ENCODE data around the gene CCDC175.

CCDC175 gene

DNA sequence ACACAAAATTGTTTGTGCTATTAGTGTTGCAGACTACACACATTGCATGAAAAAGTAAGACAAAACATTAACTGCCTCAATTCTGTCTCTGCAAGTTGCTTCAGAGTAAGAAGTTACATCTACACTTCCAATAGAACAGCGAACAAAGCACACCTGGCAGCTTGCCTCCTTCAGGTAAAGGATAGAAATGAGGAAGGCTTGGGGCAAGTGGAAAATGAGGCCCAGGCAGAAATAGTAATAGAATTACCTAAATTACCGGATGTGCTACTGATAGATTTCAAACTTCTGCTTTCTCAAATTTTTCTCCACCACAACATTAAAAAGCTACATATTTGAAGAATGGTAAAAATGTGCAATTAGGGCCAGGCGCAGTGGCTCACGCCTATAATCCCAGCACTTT lies 37.7 kb downstream of the CCDC175 start:
- TF ChIP-seq, protein P1, sequence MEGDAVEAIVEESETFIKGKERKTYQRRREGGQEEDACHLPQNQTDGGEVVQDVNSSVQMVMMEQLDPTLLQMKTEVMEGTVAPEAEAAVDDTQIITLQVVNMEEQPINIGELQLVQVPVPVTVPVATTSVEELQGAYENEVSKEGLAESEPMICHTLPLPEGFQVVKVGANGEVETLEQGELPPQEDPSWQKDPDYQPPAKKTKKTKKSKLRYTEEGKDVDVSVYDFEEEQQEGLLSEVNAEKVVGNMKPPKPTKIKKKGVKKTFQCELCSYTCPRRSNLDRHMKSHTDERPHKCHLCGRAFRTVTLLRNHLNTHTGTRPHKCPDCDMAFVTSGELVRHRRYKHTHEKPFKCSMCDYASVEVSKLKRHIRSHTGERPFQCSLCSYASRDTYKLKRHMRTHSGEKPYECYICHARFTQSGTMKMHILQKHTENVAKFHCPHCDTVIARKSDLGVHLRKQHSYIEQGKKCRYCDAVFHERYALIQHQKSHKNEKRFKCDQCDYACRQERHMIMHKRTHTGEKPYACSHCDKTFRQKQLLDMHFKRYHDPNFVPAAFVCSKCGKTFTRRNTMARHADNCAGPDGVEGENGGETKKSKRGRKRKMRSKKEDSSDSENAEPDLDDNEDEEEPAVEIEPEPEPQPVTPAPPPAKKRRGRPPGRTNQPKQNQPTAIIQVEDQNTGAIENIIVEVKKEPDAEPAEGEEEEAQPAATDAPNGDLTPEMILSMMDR (IDR thresholded peaks at IDR 0.05; ENCODE audit: insufficient read depth, low read length), result no peak
- TF ChIP-seq, protein P2, sequence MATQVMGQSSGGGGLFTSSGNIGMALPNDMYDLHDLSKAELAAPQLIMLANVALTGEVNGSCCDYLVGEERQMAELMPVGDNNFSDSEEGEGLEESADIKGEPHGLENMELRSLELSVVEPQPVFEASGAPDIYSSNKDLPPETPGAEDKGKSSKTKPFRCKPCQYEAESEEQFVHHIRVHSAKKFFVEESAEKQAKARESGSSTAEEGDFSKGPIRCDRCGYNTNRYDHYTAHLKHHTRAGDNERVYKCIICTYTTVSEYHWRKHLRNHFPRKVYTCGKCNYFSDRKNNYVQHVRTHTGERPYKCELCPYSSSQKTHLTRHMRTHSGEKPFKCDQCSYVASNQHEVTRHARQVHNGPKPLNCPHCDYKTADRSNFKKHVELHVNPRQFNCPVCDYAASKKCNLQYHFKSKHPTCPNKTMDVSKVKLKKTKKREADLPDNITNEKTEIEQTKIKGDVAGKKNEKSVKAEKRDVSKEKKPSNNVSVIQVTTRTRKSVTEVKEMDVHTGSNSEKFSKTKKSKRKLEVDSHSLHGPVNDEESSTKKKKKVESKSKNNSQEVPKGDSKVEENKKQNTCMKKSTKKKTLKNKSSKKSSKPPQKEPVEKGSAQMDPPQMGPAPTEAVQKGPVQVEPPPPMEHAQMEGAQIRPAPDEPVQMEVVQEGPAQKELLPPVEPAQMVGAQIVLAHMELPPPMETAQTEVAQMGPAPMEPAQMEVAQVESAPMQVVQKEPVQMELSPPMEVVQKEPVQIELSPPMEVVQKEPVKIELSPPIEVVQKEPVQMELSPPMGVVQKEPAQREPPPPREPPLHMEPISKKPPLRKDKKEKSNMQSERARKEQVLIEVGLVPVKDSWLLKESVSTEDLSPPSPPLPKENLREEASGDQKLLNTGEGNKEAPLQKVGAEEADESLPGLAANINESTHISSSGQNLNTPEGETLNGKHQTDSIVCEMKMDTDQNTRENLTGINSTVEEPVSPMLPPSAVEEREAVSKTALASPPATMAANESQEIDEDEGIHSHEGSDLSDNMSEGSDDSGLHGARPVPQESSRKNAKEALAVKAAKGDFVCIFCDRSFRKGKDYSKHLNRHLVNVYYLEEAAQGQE (IDR thresholded peaks at IDR 0.05; ENCODE audit: insufficient replicate concordance, low read depth), result no peak
- TF ChIP-seq SPI1 (IDR thresholded peaks at IDR 0.05; ENCODE audit: borderline replicate concordance, low read depth) (no peak), GABPA (IDR thresholded peaks at IDR 0.05; ENCODE audit: low read depth) (no peak), POLR2AphosphoS5 (IDR thresholded peaks at IDR 0.05; ENCODE audit: low read depth) (no peak)
- peak in 1 of 2 experiments; percentile 3 for DNase-seq (ENCODE audit: low read depth in 1 of 2, low spot score in 1 of 2)
- Histone ChIP-seq H3K4me3 (replicated peaks; ENCODE audit: insufficient read depth, low read length) (no peak overlapping the region), H3K27ac (replicated peaks) (no peak overlapping the region), H3K27me3 (ENCODE audit: insufficient read depth, poor library complexity, severe bottlenecking) (no peaks in the 10 kb centered on the region)

DNA sequence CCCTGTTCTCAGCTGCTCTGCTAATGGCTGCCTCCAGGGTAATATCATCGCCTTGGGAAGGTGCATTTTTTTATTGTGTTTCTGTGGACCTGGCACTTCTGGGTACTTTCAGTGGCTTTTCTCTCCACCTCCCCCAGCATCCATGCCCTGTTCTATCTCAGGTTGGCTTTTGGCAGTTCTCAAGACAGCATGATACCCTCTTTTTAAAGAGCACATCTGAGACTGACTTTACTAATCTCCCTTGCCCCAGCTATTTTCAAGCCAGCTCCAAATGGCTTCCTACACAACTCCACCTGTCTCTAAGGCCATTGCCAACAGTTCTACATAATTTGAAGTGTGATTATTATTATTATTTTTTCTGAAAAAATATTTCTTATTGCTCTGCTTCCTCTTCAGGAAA lies 39.1 kb downstream of the CCDC175 start:
- Histone ChIP-seq H3K4me3 (replicated peaks; ENCODE audit: insufficient read depth, low read length) (no peak overlapping the region), H3K27me3 (ENCODE audit: insufficient read depth, poor library complexity, severe bottlenecking) (no peaks in the 10 kb centered on the region), H3K27ac (replicated peaks) (no peak overlapping the region)
- TF ChIP-seq SPI1 (IDR thresholded peaks at IDR 0.05; ENCODE audit: borderline replicate concordance, low read depth) (no peak), POLR2AphosphoS5 (IDR thresholded peaks at IDR 0.05; ENCODE audit: low read depth) (no peak), GABPA (IDR thresholded peaks at IDR 0.05; ENCODE audit: low read depth) (no peak)
- TF ChIP-seq, protein P2 (IDR thresholded peaks at IDR 0.05; ENCODE audit: insufficient replicate concordance, low read depth), result no peak
- TF ChIP-seq, protein P1 (IDR thresholded peaks at IDR 0.05; ENCODE audit: insufficient read depth, low read length), result no peak
- no peak for DNase-seq (ENCODE audit: low read depth in 1 of 2, low spot score in 1 of 2)

DNA sequence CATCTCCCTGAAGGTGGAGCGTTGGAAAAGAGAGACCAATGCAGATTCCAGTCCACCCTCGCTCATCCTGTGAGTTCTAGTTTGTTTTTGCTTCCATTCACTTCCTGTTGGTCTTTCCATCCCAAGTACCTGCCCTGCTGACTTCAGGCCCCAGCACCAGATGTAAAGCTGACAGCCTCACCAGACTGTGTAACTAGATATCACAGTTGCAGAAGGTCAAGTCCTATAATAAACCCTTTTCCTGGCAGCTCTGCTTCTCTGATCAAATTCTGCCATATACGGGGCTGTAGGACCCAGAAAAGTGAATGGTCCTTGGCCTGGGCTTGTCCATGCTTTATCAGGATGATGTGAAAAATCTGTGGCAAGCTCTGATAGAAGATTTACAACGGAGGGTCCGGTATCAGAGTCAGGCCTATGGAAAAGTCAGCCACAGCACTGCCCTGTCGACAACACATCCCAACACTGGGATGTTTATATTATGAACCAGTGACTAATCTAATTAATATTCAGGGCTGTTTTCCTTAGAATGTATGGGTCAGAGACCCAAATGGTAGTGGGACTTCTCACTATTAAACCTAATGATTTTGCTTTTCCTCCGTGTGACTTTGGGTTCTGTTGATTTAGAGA lies 42.1 kb downstream of the CCDC175 start:
- H3K27ac ChIP-seq (replicated peaks), result no peak overlapping the region
- TF ChIP-seq, protein P2 (IDR thresholded peaks at IDR 0.05; ENCODE audit: insufficient replicate concordance, low read depth), result no peak
- no peak for TF ChIP-seq GABPA (IDR thresholded peaks at IDR 0.05; ENCODE audit: low read depth)
- no peak for TF ChIP-seq POLR2AphosphoS5 (IDR thresholded peaks at IDR 0.05; ENCODE audit: low read depth)
- TF ChIP-seq, protein P1 (IDR thresholded peaks at IDR 0.05; ENCODE audit: insufficient read depth, low read length), result no peak
- no peak for TF ChIP-seq SPI1 (IDR thresholded peaks at IDR 0.05; ENCODE audit: borderline replicate concordance, low read depth)
- H3K4me3 ChIP-seq (replicated peaks; ENCODE audit: insufficient read depth, low read length), result no peak overlapping the region
- no peaks in the 10 kb centered on the region for H3K27me3 ChIP-seq (ENCODE audit: insufficient read depth, poor library complexity, severe bottlenecking)
- no peak for DNase-seq (ENCODE audit: low read depth in 1 of 2, low spot score in 1 of 2)

Measured in HL-60 (cell line).